NCI-H82 treated with DMSO at 0.1 percent for 48 hours (cell line): ENCODE measurements around the gene CNDP2.
"Not testable (repeated sequence)": the region's sequence is repeated elsewhere in the genome, so short reads cannot be mapped to it uniquely, and the experiment has no call there.

Experiments used
- DNase-seq: peaks from one replicate; lab custom pipeline; 2025; ENCODE audit not compliant: unreplicated experiment; lab: John Stamatoyannopoulos, UW

The CNDP2 gene

GRCh38 chr18:74500372-74500771 lies 4.2 kb downstream of the CNDP2 start:
- no peak for DNase-seq

- DNase-seq, result not testable (repeated sequence)
Measured at GRCh38 chr18:74500774-74501173, 4.6 kb downstream of the CNDP2 start.

GRCh38 chr18:74501386-74501785 lies 5.2 kb downstream of the CNDP2 start:
- DNase-seq, result no peak

GRCh38 chr18:74503137-74503536 lies 7.0 kb downstream of the CNDP2 start:
- no peak for DNase-seq

- DNase-seq, result no peak
Measured at GRCh38 chr18:74505776-74506175, 9.6 kb downstream of the CNDP2 start.

GRCh38 chr18:74506448-74507084 lies 10.4 kb downstream of the CNDP2 start:
- no peak for DNase-seq

- no peak for DNase-seq
Measured at GRCh38 chr18:74507097-74507881, 11.1 kb downstream of the CNDP2 start.

GRCh38 chr18:74507927-74508326 lies 11.8 kb downstream of the CNDP2 start:
- no peak for DNase-seq

GRCh38 chr18:74508366-74508765 lies 12.2 kb downstream of the CNDP2 start:
- DNase-seq, result no peak

- DNase-seq, result no peak
Measured at GRCh38 chr18:74508821-74509225, 12.7 kb downstream of the CNDP2 start.

GRCh38 chr18:74509856-74510769 lies 13.9 kb downstream of the CNDP2 start:
- DNase-seq, result no peak

- DNase-seq, result no peak
Measured at GRCh38 chr18:74510770-74511095, 14.6 kb downstream of the CNDP2 start.

- DNase-seq, result no peak
Measured at GRCh38 chr18:74511823-74512222, 15.7 kb downstream of the CNDP2 start.

- DNase-seq, result no peak
Measured at GRCh38 chr18:74512321-74513053, 16.3 kb downstream of the CNDP2 start.

GRCh38 chr18:74513149-74513882 lies 17.2 kb downstream of the CNDP2 start:
- no peak for DNase-seq

- DNase-seq, result no peak
Measured at GRCh38 chr18:74513883-74514205, 17.7 kb downstream of the CNDP2 start.

- DNase-seq, result no peak
Measured at GRCh38 chr18:74514860-74515495, 18.8 kb downstream of the CNDP2 start.

GRCh38 chr18:74515620-74516231 lies 19.6 kb downstream of the CNDP2 start:
- no peak for DNase-seq
